HG02571 (cell line): Measurements from ENCODE around the gene LRRC58.

Experiments
- ATAC-seq: cut with Tn5 transposase; IDR thresholded peaks from one replicate; pipeline ENCODE4 v1.9.1; 2021; ENCODE audit warnings: mild to moderate bottlenecking, moderate library complexity; ENCODE audit not compliant: unreplicated experiment

LRRC58 gene

GRCh38 chr3:120281261-120281660 lies 67.9 kb downstream of the LRRC58 start:
- ATAC-seq: no peak

- no peak for ATAC-seq
Observed at GRCh38 chr3:120280566-120280965, 68.6 kb downstream of the LRRC58 start.

GRCh38 chr3:120280026-120280425 lies 69.1 kb downstream of the LRRC58 start:
- ATAC-seq: no peak

GRCh38 chr3:120276767-120277166 lies 72.4 kb downstream of the LRRC58 start:
- no peak for ATAC-seq

- no peak for ATAC-seq
Observed at GRCh38 chr3:120275618-120276017, 73.5 kb downstream of the LRRC58 start.

GRCh38 chr3:120274739-120275167 lies 74.4 kb downstream of the LRRC58 start:
- no peak for ATAC-seq
